H9 (cell line): ENCODE data around the gene TAF1C. TPM values are rescaled to one million over a fixed set of nuclear protein-coding genes. Genes with fewer than 3 reads are reported as not detected.
A peak's percentile ranks its signal among the peaks of the same experiment; 100 is the strongest.

Source experiments
- DNase-seq: peaks from one replicate; pipeline ENCODE4 v3.0.0-alpha.2; 2017
- H2AFZ ChIP-seq: one replicate; pipeline ENCODE4 v1.6.1; 2013; ENCODE audit warnings: mild to moderate bottlenecking, low read length, control low read depth, moderate library complexity
- H2AK5ac ChIP-seq: 2 replicates; pipeline ENCODE4 v1.6.1; 2013; ENCODE audit warnings: low read length, control low read depth, mixed read lengths; ENCODE audit not compliant: insufficient read length
- H2BK120ac ChIP-seq: one replicate; pipeline ENCODE4 v1.6.1; 2013; ENCODE audit warnings: low read depth, mild to moderate bottlenecking, low read length, control low read depth, inconsistent platforms; ENCODE audit not compliant: poor library complexity, severe bottlenecking
- H2BK12ac ChIP-seq: 2 replicates; pipeline ENCODE4 v1.6.1; 2013; ENCODE audit warnings: low read length, control low read depth, mixed read lengths, low read depth; ENCODE audit not compliant: insufficient read length
- H2BK15ac ChIP-seq: 2 replicates; pipeline ENCODE4 v1.6.1; 2013; ENCODE audit warnings: low read depth, low read length, control low read depth
- H2BK20ac ChIP-seq: one replicate; pipeline ENCODE4 v1.6.1; 2013; ENCODE audit warnings: low read depth, mild to moderate bottlenecking, low read length, control low read depth, inconsistent platforms; ENCODE audit not compliant: poor library complexity, severe bottlenecking
- H2BK5ac ChIP-seq: 2 replicates; pipeline ENCODE4 v1.6.1; 2013; ENCODE audit warnings: low read length, control low read depth, mixed read lengths; ENCODE audit not compliant: insufficient read length
- H3K14ac ChIP-seq: 2 replicates; pipeline ENCODE4 v1.6.1; 2013; ENCODE audit warnings: low read length, control low read depth; ENCODE audit not compliant: insufficient read depth
- H3K18ac ChIP-seq: 2 replicates; pipeline ENCODE4 v1.6.1; 2013; ENCODE audit warnings: low read depth, mild to moderate bottlenecking, mixed read lengths, low read length, control low read depth; ENCODE audit not compliant: insufficient read length
- H3K23ac ChIP-seq: 2 replicates; pipeline ENCODE4 v1.6.1; 2013; ENCODE audit warnings: low read length, control low read depth, mixed read lengths, low read depth; ENCODE audit not compliant: insufficient read length
- H3K23me2 ChIP-seq: 2 replicates; pipeline ENCODE4 v1.6.1; 2013; ENCODE audit warnings: low read depth, mild to moderate bottlenecking, mixed read lengths, low read length, control low read depth; ENCODE audit not compliant: insufficient read length, poor library complexity, severe bottlenecking
- H3K27ac ChIP-seq: 2 replicates; pipeline ENCODE4 v1.5.1; 2013; ENCODE audit warnings: low read length, control low read depth, mixed read lengths, low read depth; ENCODE audit not compliant: insufficient read length
- H3K27me3 ChIP-seq: 2 replicates; pipeline ENCODE4 v1.6.1; 2013; ENCODE audit warnings: low read length, control low read depth, inconsistent platforms; ENCODE audit not compliant: insufficient read depth
- H3K4ac ChIP-seq: 2 replicates; pipeline ENCODE4 v1.6.1; 2013; ENCODE audit warnings: low read depth, mild to moderate bottlenecking, control low read depth, inconsistent platforms, low read length, moderate library complexity
- H3K4me1 ChIP-seq: 2 replicates; pipeline ENCODE4 v1.6.1; 2013; ENCODE audit warnings: low read length, control low read depth, inconsistent platforms; ENCODE audit not compliant: insufficient read depth
- H3K4me2 ChIP-seq: 2 replicates; pipeline ENCODE4 v1.6.1; 2013; ENCODE audit warnings: low read length, control low read depth, mixed read lengths; ENCODE audit not compliant: insufficient read length, insufficient read depth
- H3K56ac ChIP-seq: 2 replicates; pipeline ENCODE4 v1.6.1; 2013; ENCODE audit warnings: low read depth, mild to moderate bottlenecking, mixed read lengths, low read length, control low read depth; ENCODE audit not compliant: insufficient read length
- H3K79me1 ChIP-seq: 2 replicates; pipeline ENCODE4 v1.6.1; 2013; ENCODE audit warnings: low read depth, mild to moderate bottlenecking, moderate library complexity, low read length, control low read depth, inconsistent platforms; ENCODE audit not compliant: insufficient read depth, poor library complexity, severe bottlenecking
- H3K79me2 ChIP-seq: 2 replicates; pipeline ENCODE4 v1.6.1; 2013; ENCODE audit warnings: low read length, control low read depth, inconsistent platforms; ENCODE audit not compliant: insufficient read depth
- H3K9ac ChIP-seq: 2 replicates; pipeline ENCODE4 v1.6.1; 2013; ENCODE audit warnings: low read length, control low read depth, mixed read lengths; ENCODE audit not compliant: insufficient read length; ENCODE audit errors: extremely low read depth
- H3K9me3 ChIP-seq: one replicate; pipeline ENCODE4 v1.6.1; 2013; ENCODE audit warnings: low read depth, low read length, inconsistent platforms; ENCODE audit not compliant: control insufficient read depth
- H3T11ph ChIP-seq: one replicate; pipeline ENCODE4 v1.6.1; 2013; ENCODE audit warnings: mild to moderate bottlenecking, low read length, control low read depth, inconsistent platforms
- H4K20me1 ChIP-seq: one replicate; pipeline ENCODE4 v1.6.1; 2013; ENCODE audit not compliant: control insufficient read depth, insufficient read length, insufficient read depth
- H4K5ac ChIP-seq: 2 replicates; pipeline ENCODE4 v1.6.1; 2013; ENCODE audit warnings: low read depth, mild to moderate bottlenecking, mixed read lengths, low read length, control low read depth; ENCODE audit not compliant: insufficient read length
- H4K8ac ChIP-seq: replicated peaks from 2 replicates; pipeline ENCODE4 v1.6.1; 2013; ENCODE audit warnings: low read length, control low read depth, mixed read lengths, low read depth; ENCODE audit not compliant: insufficient read length
- H4K91ac ChIP-seq: 2 replicates; pipeline ENCODE4 v1.6.1; 2013; ENCODE audit warnings: low read depth, mild to moderate bottlenecking, moderate library complexity, mixed read lengths, low read length, control low read depth; ENCODE audit not compliant: insufficient read length
- H3K27ac Mint-ChIP-seq, 3 experiments: 2 replicates in 2 of 3; 3 replicates in 1 of 3; pipeline ENCODE4 v1.8.0; 2020 to 2021; ENCODE audit warnings: mixed read lengths in 3 of 3, mild to moderate bottlenecking in 1 of 3, moderate library complexity in 1 of 3
- H3K27me3 Mint-ChIP-seq: 2 replicates; pipeline ENCODE4 v1.8.0; 2021; ENCODE audit warnings: low read depth, mild to moderate bottlenecking, moderate library complexity, mixed read lengths
- H3K36me3 Mint-ChIP-seq, 3 experiments: 2 replicates in 2 of 3; 3 replicates in 1 of 3; pipeline ENCODE4 v1.8.0; 2020 to 2021; ENCODE audit warnings: low read depth in 3 of 3, mixed read lengths in 3 of 3; ENCODE audit not compliant: insufficient read depth in 1 of 3
- H3K4me1 Mint-ChIP-seq, 2 experiments: 2 replicates each; pipeline ENCODE4 v1.8.0; 2020; ENCODE audit warnings: mixed read lengths in 2 of 2
- H3K4me3 Mint-ChIP-seq, 2 experiments: 2 replicates in 1 of 2; 3 replicates in 1 of 2; pipeline ENCODE4 v1.8.0; 2020 to 2021; ENCODE audit warnings: mild to moderate bottlenecking in 2 of 2, mixed read lengths in 2 of 2, moderate library complexity in 1 of 2
- H3K9me3 Mint-ChIP-seq, 2 experiments: 2 replicates in 1 of 2; 3 replicates in 1 of 2; pipeline ENCODE4 v1.8.0; 2020; ENCODE audit warnings: mild to moderate bottlenecking in 2 of 2, mixed read lengths in 2 of 2, moderate library complexity in 1 of 2
- WGBS: extraction: QIAGEN DNeasy Blood & Tissue Kit; methylation state at CpG from one replicate; pipeline ENCODE4 v1.1.7; 2013; ENCODE audit warnings: missing lambda C conversion rate, low lambda C conversion rate, mixed read lengths; ENCODE audit not compliant: insufficient read length; ENCODE audit errors: extremely low coverage; 5-methylcytosine and 5-hydroxymethylcytosine counted together
- total RNA-seq: library from RNA; stranded (reverse); gene quantifications from 2 replicates; pipeline ENCODE4 v1.2.1, GENCODE V29; 2021
- TF ChIP-seq, protein P1 (sequence below): fragments of 200-600 bp; sonication (generic); conservative IDR thresholded peaks from 3 replicates; pipeline ENCODE4 v1.8.0; 2021; ENCODE audit warnings: antibody characterized with exemption, mild to moderate bottlenecking

Gene TAF1C
- total RNA-seq, 1 experiment from 2014 or later, result 78.6 TPM

DNA sequence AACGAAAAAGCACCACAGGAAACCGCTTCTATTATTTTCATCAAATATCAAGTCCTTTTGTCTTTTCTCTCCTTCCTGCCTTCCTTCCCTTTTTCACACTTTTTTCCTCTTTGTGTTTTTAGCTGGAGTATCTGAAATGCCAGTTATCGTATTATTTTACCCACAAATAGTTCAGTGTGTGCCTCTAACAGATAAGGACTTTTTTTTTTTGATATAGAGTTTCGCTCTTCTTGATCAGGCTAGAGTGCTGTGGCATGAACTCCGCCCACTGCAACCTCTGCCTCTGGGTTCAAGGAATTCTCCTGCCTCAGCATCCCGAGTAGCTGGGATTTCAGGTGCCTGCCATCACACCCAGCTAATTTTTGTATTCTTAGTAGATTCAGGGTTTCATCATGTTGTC is 31.1 kb downstream of the TAF1C start:
- no peak overlapping the region for H2AK5ac ChIP-seq
- H3K56ac ChIP-seq, result no peak overlapping the region
- H3K4me1 Mint-ChIP-seq, result peaks cover 0 to 12% of the 10 kb centered on the region in 2 experiments; a peak in 2 of 4 replicates
- DNase-seq, result no peak
- no peak overlapping the region for H2BK5ac ChIP-seq
- H3K27me3 Mint-ChIP-seq, result peaks cover 9% of the 10 kb centered on the region
- no peak overlapping the region for H3K18ac ChIP-seq
- TF ChIP-seq, protein P1, sequence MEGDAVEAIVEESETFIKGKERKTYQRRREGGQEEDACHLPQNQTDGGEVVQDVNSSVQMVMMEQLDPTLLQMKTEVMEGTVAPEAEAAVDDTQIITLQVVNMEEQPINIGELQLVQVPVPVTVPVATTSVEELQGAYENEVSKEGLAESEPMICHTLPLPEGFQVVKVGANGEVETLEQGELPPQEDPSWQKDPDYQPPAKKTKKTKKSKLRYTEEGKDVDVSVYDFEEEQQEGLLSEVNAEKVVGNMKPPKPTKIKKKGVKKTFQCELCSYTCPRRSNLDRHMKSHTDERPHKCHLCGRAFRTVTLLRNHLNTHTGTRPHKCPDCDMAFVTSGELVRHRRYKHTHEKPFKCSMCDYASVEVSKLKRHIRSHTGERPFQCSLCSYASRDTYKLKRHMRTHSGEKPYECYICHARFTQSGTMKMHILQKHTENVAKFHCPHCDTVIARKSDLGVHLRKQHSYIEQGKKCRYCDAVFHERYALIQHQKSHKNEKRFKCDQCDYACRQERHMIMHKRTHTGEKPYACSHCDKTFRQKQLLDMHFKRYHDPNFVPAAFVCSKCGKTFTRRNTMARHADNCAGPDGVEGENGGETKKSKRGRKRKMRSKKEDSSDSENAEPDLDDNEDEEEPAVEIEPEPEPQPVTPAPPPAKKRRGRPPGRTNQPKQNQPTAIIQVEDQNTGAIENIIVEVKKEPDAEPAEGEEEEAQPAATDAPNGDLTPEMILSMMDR, result no peak
- no peak overlapping the region for H2BK15ac ChIP-seq
- H3K4me1 ChIP-seq, result no peaks in the 10 kb centered on the region
- no peak overlapping the region for H3K14ac ChIP-seq
- H4K8ac ChIP-seq, result no peak overlapping the region
- H2BK12ac ChIP-seq, result no peak overlapping the region
- H3K9me3 ChIP-seq, result no peaks in the 10 kb centered on the region
- peak overlapping the region in 1 of 3 experiments; percentile 9; a peak in 1 of 7 replicates for H3K27ac Mint-ChIP-seq
- no peak overlapping the region for H3K4me3 Mint-ChIP-seq
- H2BK120ac ChIP-seq, result no peak overlapping the region
- no peak overlapping the region for H3K4me2 ChIP-seq
- H3T11ph ChIP-seq, result no peak overlapping the region
- no CpG with 5 or more reads among the region's 6 CpGs for WGBS
- H3K9ac ChIP-seq, result no peak overlapping the region
- H3K36me3 Mint-ChIP-seq, result no peaks in the 10 kb centered on the region
- no peaks in the 10 kb centered on the region for H3K79me2 ChIP-seq
- no peak overlapping the region for H4K5ac ChIP-seq
- no peak overlapping the region for H3K4ac ChIP-seq
- H4K91ac ChIP-seq, result no peak overlapping the region
- no peak overlapping the region for H3K23ac ChIP-seq
- H3K27me3 ChIP-seq, result no peaks in the 10 kb centered on the region
- no peaks in the 10 kb centered on the region for H3K79me1 ChIP-seq
- no peak overlapping the region for H2AFZ ChIP-seq
- no peak overlapping the region for H2BK20ac ChIP-seq
- no peaks in the 10 kb centered on the region for H3K9me3 Mint-ChIP-seq
- H4K20me1 ChIP-seq, result no peaks in the 10 kb centered on the region
- no peaks in the 10 kb centered on the region for H3K23me2 ChIP-seq
- no peak overlapping the region for H3K27ac ChIP-seq
